ENCODE results near the gene CALN1.
"Not testable (repeated sequence)": the region's sequence is repeated elsewhere in the genome, so short reads cannot be mapped to it uniquely, and the experiment has no call there.

The CALN1 gene

DNA sequence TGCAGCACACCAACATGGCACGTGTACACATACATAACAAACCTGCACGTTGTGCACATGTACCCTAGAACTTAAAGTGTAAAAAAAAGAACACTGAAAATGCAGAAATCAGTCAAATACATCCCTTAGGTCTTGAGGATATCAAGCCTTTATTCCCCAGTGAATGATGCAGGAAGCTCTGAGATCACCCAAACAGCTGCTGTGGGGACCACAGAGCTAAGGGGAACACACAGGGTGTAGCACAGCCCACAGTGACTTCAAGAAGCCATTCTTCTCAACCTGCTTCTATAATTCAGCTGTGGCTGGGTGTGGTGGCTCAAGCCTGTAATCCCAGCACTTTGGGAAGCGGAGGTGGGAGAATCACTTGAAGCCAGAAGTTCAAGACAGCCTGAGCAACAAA is 314.9 kb downstream of the CALN1 start:
- no peak for DNase-seq (ENCODE audit: low spot score)

GRCh38 chr7:72092769-72093168 is 319.4 kb downstream of the CALN1 start:
- no peak for DNase-seq (ENCODE audit: low spot score)

DNA sequence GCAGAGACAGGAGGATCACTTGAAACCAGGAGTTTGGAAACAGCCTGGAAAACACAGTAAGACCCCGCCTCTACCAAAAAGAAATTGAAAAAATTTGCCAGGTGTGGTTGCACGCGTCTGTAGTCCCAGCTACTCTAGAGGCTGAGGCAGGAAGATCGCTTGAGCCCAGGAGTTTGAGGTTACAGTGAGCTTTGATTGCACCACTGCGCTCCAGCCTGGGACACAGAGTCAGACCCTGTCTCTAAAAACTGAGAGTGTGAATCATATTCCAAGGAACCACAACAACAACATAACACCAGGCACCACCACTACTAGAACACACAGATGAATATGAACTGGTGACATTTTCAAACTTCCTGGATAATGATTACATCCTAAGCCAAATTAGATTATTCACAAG is 324.2 kb downstream of the CALN1 start:
- no peak for DNase-seq (ENCODE audit: low spot score)

- no peak for DNase-seq (ENCODE audit: low spot score)
These were observed 331.1 kb downstream of the CALN1 start for GRCh38 chr7:72080865-72081510.

- no peak for DNase-seq (ENCODE audit: low spot score)
These were observed 331.8 kb downstream of the CALN1 start for GRCh38 chr7:72080341-72080766.

DNA sequence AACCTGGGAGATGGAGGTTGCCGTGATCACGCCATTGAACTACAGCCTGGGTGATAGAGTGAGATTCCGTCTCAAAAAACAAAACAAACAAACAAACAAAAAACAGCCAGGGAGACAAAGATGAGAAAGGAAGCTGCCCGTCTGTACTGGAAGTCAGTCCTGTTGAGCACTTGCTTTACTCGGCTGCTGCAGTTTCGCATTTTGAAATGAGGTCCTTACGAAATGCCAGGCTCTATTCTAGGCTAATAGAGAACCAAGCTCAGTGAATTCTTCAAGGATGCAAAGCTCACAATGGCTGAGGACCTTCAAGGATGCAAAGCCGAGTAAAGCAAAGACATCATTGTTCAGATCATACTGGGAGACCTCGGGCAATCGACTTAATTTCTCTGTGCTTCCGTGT is 333.3 kb downstream of the CALN1 start:
- no peak for DNase-seq (ENCODE audit: low spot score)

GRCh38 chr7:72078301-72078700 is 333.8 kb downstream of the CALN1 start:
- no peak for DNase-seq (ENCODE audit: low spot score)

- DNase-seq (ENCODE audit: low spot score): no peak
These were observed 334.4 kb downstream of the CALN1 start for GRCh38 chr7:72077786-72078185.

- DNase-seq (ENCODE audit: low spot score): no peak
These were observed 339.2 kb downstream of the CALN1 start for GRCh38 chr7:72072901-72073300.

DNA sequence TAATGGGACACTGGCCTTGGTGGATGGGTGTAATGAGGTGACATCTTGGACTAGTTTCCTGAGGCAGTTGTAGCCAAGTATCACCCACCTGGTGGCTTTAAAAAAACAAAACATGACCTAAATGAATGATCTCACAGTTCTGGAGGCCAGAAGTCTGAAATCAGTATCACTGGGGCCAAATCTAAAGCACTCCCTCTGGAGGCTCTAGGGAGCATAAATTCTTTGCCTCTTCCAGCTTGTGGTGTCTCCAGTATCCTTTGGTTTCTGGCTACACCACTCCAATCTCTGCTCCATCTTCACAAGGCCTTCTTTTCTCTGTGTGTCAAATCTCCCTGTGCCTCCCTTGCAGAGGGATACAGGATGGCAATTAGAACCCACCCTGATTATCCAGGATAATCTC is 342.9 kb downstream of the CALN1 start:
- DNase-seq (ENCODE audit: low spot score): no peak

GRCh38 chr7:72065764-72066163 is 346.4 kb downstream of the CALN1 start:
- DNase-seq (ENCODE audit: low spot score): not testable (repeated sequence)

GRCh38 chr7:72064916-72065315 is 347.2 kb downstream of the CALN1 start:
- no peak for DNase-seq (ENCODE audit: low spot score)

- no peak for DNase-seq (ENCODE audit: low spot score)
These were observed 348.8 kb downstream of the CALN1 start for GRCh38 chr7:72063330-72063729.

DNA sequence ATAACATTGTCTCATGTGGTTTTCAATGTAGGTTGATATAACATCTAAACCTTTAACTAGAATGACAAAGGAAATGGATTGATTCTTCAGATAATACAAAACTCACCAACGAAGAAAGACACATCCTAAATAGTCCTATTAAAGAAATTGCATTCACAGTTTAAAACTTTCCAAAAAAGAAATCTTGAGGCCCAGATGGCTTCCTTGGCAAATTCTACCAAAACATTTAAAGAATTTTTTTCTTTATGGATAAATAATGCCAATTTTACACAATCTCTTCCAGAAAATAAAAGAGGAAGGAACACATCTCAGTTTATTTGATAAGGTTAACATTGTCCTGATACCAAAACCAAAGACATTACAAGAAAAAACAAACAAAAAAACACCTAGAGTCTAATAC is 349.5 kb downstream of the CALN1 start:
- no peak for DNase-seq (ENCODE audit: low spot score)

DNA sequence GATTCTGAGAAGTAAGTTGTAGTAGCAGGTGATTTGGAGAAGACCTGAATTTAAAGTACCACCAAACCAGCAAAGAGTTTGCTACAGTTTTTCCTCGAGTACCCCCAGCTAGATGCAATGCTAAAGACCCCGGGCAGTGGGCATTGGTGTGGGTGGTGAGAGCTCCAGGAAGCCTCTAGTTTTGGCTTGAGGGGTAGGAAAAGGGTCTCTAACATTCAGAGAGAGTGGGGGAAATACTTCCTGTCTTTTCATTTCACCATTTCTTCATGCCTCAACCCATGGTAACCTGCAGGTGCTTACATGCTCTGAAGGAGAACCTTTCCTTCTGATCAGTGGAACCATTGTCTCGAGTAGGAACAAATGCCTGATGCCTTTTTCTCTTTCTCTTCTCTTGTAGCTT is 352.2 kb downstream of the CALN1 start:
- no peak for DNase-seq (ENCODE audit: low spot score)

DNA sequence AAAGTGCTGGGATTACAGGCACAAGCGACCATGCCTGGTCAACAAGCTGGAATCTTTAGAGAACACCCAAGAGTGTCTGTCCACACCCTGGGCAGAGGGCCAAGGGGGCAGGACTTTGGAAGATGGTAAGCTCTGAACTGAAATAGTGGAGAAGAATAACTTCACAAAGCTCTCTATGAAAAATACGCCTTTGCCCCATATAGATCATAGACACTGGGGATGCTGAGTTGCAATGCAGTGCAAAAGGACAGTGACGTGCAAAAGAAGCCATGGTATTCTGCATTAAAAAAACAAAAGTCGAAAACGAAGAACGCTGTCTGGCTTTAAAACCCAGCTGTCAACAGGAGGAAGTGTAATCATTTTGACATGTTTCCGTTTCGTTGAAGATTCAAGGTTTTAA is 353.6 kb downstream of the CALN1 start:
- DNase-seq (ENCODE audit: low spot score): no peak

GRCh38 chr7:72057796-72058195 is 354.3 kb downstream of the CALN1 start:
- DNase-seq (ENCODE audit: low spot score): no peak

DNA sequence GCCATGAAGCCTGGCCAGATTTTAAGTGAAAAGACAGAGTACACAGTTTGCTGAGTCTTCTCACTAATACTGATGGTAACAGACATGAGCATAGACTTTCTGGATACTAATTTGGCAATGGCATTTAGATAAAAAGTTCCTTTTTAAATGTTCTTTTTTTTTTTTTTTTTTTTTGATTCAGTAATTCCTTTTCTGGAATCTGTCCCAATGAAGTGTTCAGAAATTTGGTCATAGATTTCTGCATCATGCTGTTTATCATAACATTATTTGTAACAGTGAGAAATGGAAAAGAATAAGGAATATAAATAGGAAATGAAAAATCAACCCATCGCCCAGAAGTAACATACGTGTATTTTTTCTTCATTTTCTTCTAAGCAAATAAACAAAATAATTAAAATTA is 354.9 kb downstream of the CALN1 start:
- no peak for DNase-seq (ENCODE audit: low spot score)

- no peak for DNase-seq (ENCODE audit: low spot score)
These were observed 356.7 kb downstream of the CALN1 start for GRCh38 chr7:72055426-72055825.

DNA sequence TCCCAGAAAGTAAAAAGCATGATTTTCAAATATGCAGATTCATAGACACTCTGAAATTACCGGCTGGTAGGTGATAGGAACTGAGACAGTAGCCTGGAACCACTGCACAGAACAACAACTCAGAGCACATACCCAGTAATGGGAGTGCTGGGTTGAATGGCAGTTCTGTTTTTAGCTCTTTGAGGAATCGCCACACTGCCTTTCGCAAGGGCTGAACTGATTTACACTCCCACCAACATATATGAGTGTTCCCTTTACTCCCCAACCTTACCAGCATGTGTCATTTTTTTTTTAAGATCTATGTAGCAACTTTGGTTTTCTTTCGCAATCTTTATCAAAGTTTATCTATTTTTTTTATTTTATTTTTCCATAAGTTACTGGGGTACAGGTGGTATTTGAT is 358.8 kb downstream of the CALN1 start:
- no peak for DNase-seq (ENCODE audit: low spot score)

- no peak for DNase-seq (ENCODE audit: low spot score)
These were observed 363.7 kb downstream of the CALN1 start for GRCh38 chr7:72048420-72048819.

DNA sequence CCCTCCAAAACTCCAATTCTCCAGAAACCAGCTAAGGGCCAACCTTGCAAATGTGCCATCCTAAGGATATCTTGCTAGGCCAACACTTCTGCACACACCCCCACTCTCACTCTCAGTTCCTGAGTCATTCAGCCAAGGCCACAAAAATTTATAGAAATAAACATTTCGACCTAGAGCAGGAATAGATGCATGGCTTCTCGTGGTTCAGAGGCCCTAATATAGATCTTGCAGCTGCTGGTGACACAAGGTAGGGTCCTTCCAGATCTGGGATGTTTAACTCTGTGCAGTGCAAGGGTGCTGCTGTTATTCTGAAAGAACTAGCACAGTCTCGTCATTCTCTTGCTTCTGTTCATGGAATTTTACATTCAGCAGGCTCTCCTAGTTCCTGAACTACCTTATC is 369.3 kb downstream of the CALN1 start:
- DNase-seq (ENCODE audit: low spot score): no peak

GRCh38 chr7:72040641-72041040 is 371.5 kb downstream of the CALN1 start:
- no peak for DNase-seq (ENCODE audit: low spot score)

DNA sequence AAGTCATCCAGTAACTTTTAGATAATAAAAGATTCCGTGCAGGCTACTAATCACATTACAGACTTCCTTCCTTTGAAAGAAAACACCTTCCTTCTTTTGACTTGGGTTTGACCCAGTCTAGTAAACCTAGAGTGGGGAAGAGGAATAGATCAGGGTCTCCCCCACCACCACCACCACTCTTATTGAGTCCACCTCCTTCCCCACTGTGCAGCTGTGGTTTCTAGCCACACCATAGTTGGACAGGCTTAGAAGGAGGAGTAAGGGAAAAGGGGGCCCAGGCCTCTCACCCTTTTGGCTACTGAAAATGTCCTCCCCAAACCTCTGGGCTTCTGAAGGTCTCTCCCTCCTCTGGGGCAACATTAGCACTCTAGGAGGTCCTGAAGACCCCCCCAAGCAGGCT is 372.7 kb downstream of the CALN1 start:
- no peak for DNase-seq (ENCODE audit: low spot score)
